Osteoblast (primary cell): ENCODE measurements around the gene CKAP4. TPM values are rescaled to one million over a fixed set of nuclear protein-coding genes. Genes with fewer than 3 reads are reported as not detected.

Experiments
- DNase-seq: peaks from one replicate; pipeline ENCODE4 v3.0.0; 2011; ENCODE audit warnings: low spot score, mixed read lengths; ENCODE audit not compliant: insufficient read length; ENCODE audit errors: missing footprints
- H2AFZ ChIP-seq: 2 replicates; pipeline ENCODE4 v1.6.0; 2011; ENCODE audit warnings: mild to moderate bottlenecking, low read length
- H3K27ac ChIP-seq: 2 replicates; pipeline ENCODE4 v1.5.1; 2011; ENCODE audit warnings: mild to moderate bottlenecking, low read depth, low read length, moderate library complexity
- H3K27me3 ChIP-seq: 2 replicates; pipeline ENCODE4 v1.6.0; 2012; ENCODE audit warnings: mild to moderate bottlenecking, control low read depth, inconsistent platforms, low read length, moderate library complexity; ENCODE audit not compliant: insufficient read depth
- H3K36me3 ChIP-seq: 2 replicates; pipeline ENCODE4 v1.5.1; 2011; ENCODE audit warnings: mild to moderate bottlenecking, low read length, control low read depth, moderate library complexity; ENCODE audit not compliant: insufficient read depth
- H3K4me1 ChIP-seq: 2 replicates; pipeline ENCODE4 v1.5.1; 2011; ENCODE audit warnings: mild to moderate bottlenecking, low read length, control low read depth, moderate library complexity; ENCODE audit not compliant: insufficient read depth
- H3K4me2 ChIP-seq: 2 replicates; pipeline ENCODE4 v1.6.0; 2011; ENCODE audit warnings: mild to moderate bottlenecking, low read length; ENCODE audit not compliant: insufficient read depth
- H3K4me3 ChIP-seq: fragments of 200-600 bp; sonication (generic); 3 replicates; pipeline ENCODE4 v1.5.1; 2012; ENCODE audit warnings: mild to moderate bottlenecking, low read length, inconsistent platforms; ENCODE audit not compliant: insufficient read depth
- H3K79me2 ChIP-seq: 2 replicates; pipeline ENCODE4 v1.6.0; 2012; ENCODE audit warnings: mild to moderate bottlenecking, low read length, control low read depth, inconsistent platforms; ENCODE audit not compliant: insufficient read depth
- H3K9me3 ChIP-seq: 2 replicates; pipeline ENCODE4 v1.5.1; 2011; ENCODE audit warnings: low read depth, low read length, control low read depth
- H4K20me1 ChIP-seq: 2 replicates; pipeline ENCODE4 v1.6.0; 2012; ENCODE audit warnings: mild to moderate bottlenecking, low read length, control low read depth; ENCODE audit not compliant: insufficient read depth
- total RNA-seq: library from RNA; depleted of rRNA; stranded (reverse); fragments of >200 nt; gene quantifications from 2 replicates; pipeline ENCODE4 v1.2.3, GENCODE V29; 2012
- TF ChIP-seq, protein P1 (sequence below): IDR thresholded peaks from 2 replicates; pipeline ENCODE4 v1.5.1; 2011; ENCODE audit warnings: mild to moderate bottlenecking, low read depth, low read length, moderate library complexity; ENCODE audit errors: extremely low read depth

The CKAP4 gene
- total RNA-seq, 1 donor, result 184 TPM

DNA sequence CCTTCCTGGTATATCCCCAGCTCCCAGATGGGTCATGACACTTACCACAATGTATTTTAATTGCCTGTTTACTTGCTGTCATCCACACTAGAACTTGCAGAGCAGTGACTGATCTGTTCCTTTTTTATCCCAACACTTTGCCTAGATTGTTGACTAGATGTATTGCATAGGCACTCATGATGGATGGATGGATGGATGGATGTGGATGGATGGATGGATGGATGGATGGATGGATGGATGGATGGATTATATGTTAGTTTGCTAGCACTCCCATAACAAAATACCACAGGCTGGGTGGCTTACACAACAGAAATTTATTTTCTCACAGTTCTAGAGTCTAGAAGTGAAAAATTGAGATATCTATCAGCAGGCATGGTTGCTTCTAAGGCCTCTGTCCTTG is 8.7 kb upstream of the CKAP4 start:
- no peaks in the 10 kb centered on the region for H3K9me3 ChIP-seq
- H3K27ac ChIP-seq, result no peak overlapping the region
- peaks cover 2% of the 10 kb centered on the region for H3K4me1 ChIP-seq
- no peak overlapping the region for H3K4me3 ChIP-seq
- H2AFZ ChIP-seq, result no peak overlapping the region
- H3K36me3 ChIP-seq, result no peaks in the 10 kb centered on the region
- no peaks in the 10 kb centered on the region for H4K20me1 ChIP-seq
- H3K27me3 ChIP-seq, result no peaks in the 10 kb centered on the region
- TF ChIP-seq, protein P1, sequence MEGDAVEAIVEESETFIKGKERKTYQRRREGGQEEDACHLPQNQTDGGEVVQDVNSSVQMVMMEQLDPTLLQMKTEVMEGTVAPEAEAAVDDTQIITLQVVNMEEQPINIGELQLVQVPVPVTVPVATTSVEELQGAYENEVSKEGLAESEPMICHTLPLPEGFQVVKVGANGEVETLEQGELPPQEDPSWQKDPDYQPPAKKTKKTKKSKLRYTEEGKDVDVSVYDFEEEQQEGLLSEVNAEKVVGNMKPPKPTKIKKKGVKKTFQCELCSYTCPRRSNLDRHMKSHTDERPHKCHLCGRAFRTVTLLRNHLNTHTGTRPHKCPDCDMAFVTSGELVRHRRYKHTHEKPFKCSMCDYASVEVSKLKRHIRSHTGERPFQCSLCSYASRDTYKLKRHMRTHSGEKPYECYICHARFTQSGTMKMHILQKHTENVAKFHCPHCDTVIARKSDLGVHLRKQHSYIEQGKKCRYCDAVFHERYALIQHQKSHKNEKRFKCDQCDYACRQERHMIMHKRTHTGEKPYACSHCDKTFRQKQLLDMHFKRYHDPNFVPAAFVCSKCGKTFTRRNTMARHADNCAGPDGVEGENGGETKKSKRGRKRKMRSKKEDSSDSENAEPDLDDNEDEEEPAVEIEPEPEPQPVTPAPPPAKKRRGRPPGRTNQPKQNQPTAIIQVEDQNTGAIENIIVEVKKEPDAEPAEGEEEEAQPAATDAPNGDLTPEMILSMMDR, result no peak
- H3K4me2 ChIP-seq, result no peak overlapping the region
- no peaks in the 10 kb centered on the region for H3K79me2 ChIP-seq
- DNase-seq, result no peak

DNA sequence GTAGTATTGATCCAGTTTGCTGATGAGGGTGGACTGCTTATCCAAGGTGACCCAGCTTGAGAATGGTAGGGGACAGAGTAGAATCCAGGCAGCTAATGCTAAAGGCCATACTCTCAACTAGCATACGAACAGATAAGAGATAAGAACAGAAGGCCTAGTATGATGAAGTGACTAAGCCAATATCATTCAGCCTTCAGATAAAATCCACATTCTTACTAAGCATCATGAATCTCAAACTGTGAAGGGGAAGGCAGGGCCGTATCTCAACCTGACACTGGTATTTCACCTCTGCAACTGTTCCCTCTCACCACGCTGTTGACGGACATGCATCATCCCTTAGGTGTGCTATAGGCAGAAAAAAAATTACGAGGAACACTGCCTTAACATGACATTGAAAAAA is 8.1 kb upstream of the CKAP4 start:
- TF ChIP-seq, protein P1, result no peak
- no peak for DNase-seq
- Histone ChIP-seq H3K4me3 (no peak overlapping the region), H3K27me3 (no peaks in the 10 kb centered on the region), H3K4me2 (no peak overlapping the region), H3K36me3 (no peaks in the 10 kb centered on the region), H3K9me3 (no peaks in the 10 kb centered on the region), H2AFZ (no peak overlapping the region), H4K20me1 (no peaks in the 10 kb centered on the region), H3K27ac (no peak overlapping the region), H3K4me1 (peaks cover 5% of the 10 kb centered on the region), H3K79me2 (no peaks in the 10 kb centered on the region)

DNA sequence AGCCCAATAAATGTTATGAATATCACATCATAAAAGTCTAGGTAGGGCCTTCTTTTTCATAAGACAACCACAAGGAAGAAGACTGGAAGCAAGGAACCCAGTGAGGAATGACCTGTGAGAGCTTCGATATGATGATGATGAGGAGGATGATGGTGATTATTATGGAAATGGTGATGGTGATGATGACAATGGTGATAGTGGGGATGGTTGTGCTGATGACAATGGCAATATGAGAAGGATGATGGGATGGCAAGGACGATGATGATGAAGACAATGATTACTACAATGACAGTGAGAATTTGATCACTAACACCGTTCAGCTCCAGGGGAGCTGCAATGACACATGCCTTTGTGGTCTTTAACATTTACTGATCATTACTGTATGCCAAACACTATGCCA is 7.7 kb upstream of the CKAP4 start:
- no peaks in the 10 kb centered on the region for H3K36me3 ChIP-seq
- no peak overlapping the region for H3K4me3 ChIP-seq
- no peak overlapping the region for H3K4me2 ChIP-seq
- H3K9me3 ChIP-seq, result no peaks in the 10 kb centered on the region
- peaks cover 5% of the 10 kb centered on the region for H3K4me1 ChIP-seq
- H3K79me2 ChIP-seq, result no peaks in the 10 kb centered on the region
- no peak for DNase-seq
- TF ChIP-seq, protein P1, result no peak
- H2AFZ ChIP-seq, result no peak overlapping the region
- no peaks in the 10 kb centered on the region for H3K27me3 ChIP-seq
- H3K27ac ChIP-seq, result no peak overlapping the region
- H4K20me1 ChIP-seq, result no peaks in the 10 kb centered on the region

DNA sequence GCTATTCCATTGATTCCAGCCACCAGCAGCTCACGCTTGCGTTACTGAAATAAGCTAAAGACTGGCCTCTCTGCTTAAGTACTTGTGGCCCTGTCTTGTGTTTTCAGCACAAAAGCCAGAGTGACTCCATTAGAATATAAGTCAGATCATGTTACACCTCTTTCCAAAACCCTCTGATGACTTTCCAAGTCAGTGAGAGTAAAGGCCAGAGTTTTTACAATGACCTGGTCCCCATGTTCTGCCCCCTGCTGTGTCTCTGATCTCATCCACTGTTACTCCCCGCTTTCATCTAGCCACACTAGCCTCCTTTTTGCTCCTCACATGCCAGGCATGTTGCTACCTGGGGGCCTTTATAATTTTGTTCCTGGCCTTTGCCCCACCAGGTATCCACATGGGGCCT is 6.9 kb upstream of the CKAP4 start:
- H3K4me1 ChIP-seq, result peaks cover 5% of the 10 kb centered on the region
- TF ChIP-seq, protein P1, result no peak
- H3K4me2 ChIP-seq, result no peak overlapping the region
- no peak for DNase-seq
- H2AFZ ChIP-seq, result no peak overlapping the region
- no peaks in the 10 kb centered on the region for H3K27me3 ChIP-seq
- H3K79me2 ChIP-seq, result no peaks in the 10 kb centered on the region
- H4K20me1 ChIP-seq, result no peaks in the 10 kb centered on the region
- no peak overlapping the region for H3K27ac ChIP-seq
- H3K4me3 ChIP-seq, result no peak overlapping the region
- no peaks in the 10 kb centered on the region for H3K9me3 ChIP-seq
- no peaks in the 10 kb centered on the region for H3K36me3 ChIP-seq
